GM10266 (cell line): Measurements from ENCODE around the gene FGF1.
"Not testable (repeated sequence)": the region's sequence is repeated elsewhere in the genome, so short reads cannot be mapped to it uniquely, and the experiment has no call there.

ENCODE experiments used
- DNase-seq: peaks from one replicate; pipeline ENCODE4 v3.0.0; 2012; ENCODE audit errors: extremely low spot score
- CTCF ChIP-seq: IDR thresholded peaks from 2 replicates; pipeline ENCODE4 v1.5.1; 2012; ENCODE audit warnings: mild to moderate bottlenecking, low read depth; ENCODE audit not compliant: control insufficient read depth, insufficient read depth; ENCODE audit errors: missing control alignments

Gene FGF1

GRCh38 chr5:142653321-142653720, 32.6 kb downstream of the FGF1 start:
- TF ChIP-seq CTCF, result no peak
- DNase-seq, result no peak

- TF ChIP-seq CTCF, result no peak
- DNase-seq, result no peak
Observed at GRCh38 chr5:142652563-142652962, 33.3 kb downstream of the FGF1 start.

- DNase-seq, result no peak
- TF ChIP-seq CTCF, result no peak
Observed at GRCh38 chr5:142650881-142651280, 35.0 kb downstream of the FGF1 start.

- DNase-seq, result no peak
- TF ChIP-seq CTCF, result no peak
Observed at GRCh38 chr5:142650060-142650459, 35.8 kb downstream of the FGF1 start.

- DNase-seq, result not testable (repeated sequence)
Observed at GRCh38 chr5:142648108-142648507, 37.8 kb downstream of the FGF1 start.

GRCh38 chr5:142645456-142645855, 40.4 kb downstream of the FGF1 start:
- DNase-seq, result no peak
- no peak for TF ChIP-seq CTCF

GRCh38 chr5:142644640-142645361, 41.1 kb downstream of the FGF1 start:
- no peak for DNase-seq
- TF ChIP-seq CTCF, result no peak

GRCh38 chr5:142644127-142644526, 41.8 kb downstream of the FGF1 start:
- DNase-seq, result no peak
- TF ChIP-seq CTCF, result no peak
